HG03064 (cell line): ENCODE data around the gene AGO4.
"Not testable (repeated sequence)": the region's sequence is repeated elsewhere in the genome, so short reads cannot be mapped to it uniquely, and the experiment has no call there.

Experiments used
- ATAC-seq: cut with Tn5 transposase; IDR thresholded peaks from one replicate; pipeline ENCODE4 v1.9.1; 2021; ENCODE audit warnings: low read depth; ENCODE audit not compliant: unreplicated experiment

Gene AGO4

GRCh38 chr1:35810096-35810881 lies 2.5 kb downstream of the AGO4 start:
- ATAC-seq: no peak

- ATAC-seq: not testable (repeated sequence)
These were observed 4.9 kb downstream of the AGO4 start for GRCh38 chr1:35812754-35813153.

GRCh38 chr1:35825255-35825654 lies 17.4 kb downstream of the AGO4 start:
- no peak for ATAC-seq

GRCh38 chr1:35832276-35832905 lies 24.6 kb downstream of the AGO4 start:
- ATAC-seq: no peak

- no peak for ATAC-seq
These were observed 25.6 kb downstream of the AGO4 start for GRCh38 chr1:35833395-35833794.

GRCh38 chr1:35834218-35834617 lies 26.4 kb downstream of the AGO4 start:
- no peak for ATAC-seq

GRCh38 chr1:35835398-35835797 lies 27.6 kb downstream of the AGO4 start:
- no peak for ATAC-seq

GRCh38 chr1:35836734-35837133 lies 28.9 kb downstream of the AGO4 start:
- no peak for ATAC-seq

GRCh38 chr1:35838693-35839245 lies 31.0 kb downstream of the AGO4 start:
- no peak for ATAC-seq

GRCh38 chr1:35844826-35845225 lies 37.0 kb downstream of the AGO4 start:
- ATAC-seq: no peak

- no peak for ATAC-seq
These were observed 38.0 kb downstream of the AGO4 start for GRCh38 chr1:35845766-35846165.

- ATAC-seq: no peak
These were observed 40.2 kb downstream of the AGO4 start for GRCh38 chr1:35847935-35848565.

- ATAC-seq: no peak
These were observed 42.2 kb downstream of the AGO4 start for GRCh38 chr1:35850051-35850450.

- no peak for ATAC-seq
These were observed 42.9 kb downstream of the AGO4 start for GRCh38 chr1:35850716-35851115.

- ATAC-seq: no peak
These were observed 43.5 kb downstream of the AGO4 start for GRCh38 chr1:35851132-35851869.

- no peak for ATAC-seq
These were observed 44.4 kb downstream of the AGO4 start for GRCh38 chr1:35852241-35852640.

- ATAC-seq: no peak
These were observed 47.3 kb downstream of the AGO4 start for GRCh38 chr1:35854989-35855700.

GRCh38 chr1:35856964-35857363 lies 49.1 kb downstream of the AGO4 start:
- ATAC-seq: no peak

GRCh38 chr1:35857830-35858229 lies 50.0 kb downstream of the AGO4 start:
- ATAC-seq: no peak

- no peak for ATAC-seq
These were observed 52.9 kb downstream of the AGO4 start for GRCh38 chr1:35860696-35861095.
